HL-60 (cell line): ENCODE results near the gene LRRC4C.

Source experiments
- DNase-seq, 2 experiments: peaks; one replicate each; pipeline ENCODE4 v3.0.0-alpha.2; 2010 to 2020; ENCODE audit warnings: low read depth in 1 of 2, low spot score in 1 of 2
- H3K27ac ChIP-seq: fragments of 250-450 bp; sonication (Bioruptor Pico); replicated peaks from 2 replicates; pipeline ENCODE4 v1.5.1; 2020; ENCODE audit warnings: mild to moderate bottlenecking, moderate library complexity
- H3K27me3 ChIP-seq: fragments of 250-450 bp; sonication (Bioruptor Pico); 2 replicates; pipeline ENCODE4 v1.5.1; 2021; ENCODE audit warnings: mild to moderate bottlenecking, moderate library complexity; ENCODE audit not compliant: insufficient read depth, poor library complexity, severe bottlenecking
- H3K4me3 ChIP-seq: replicated peaks from 2 replicates; pipeline ENCODE4 v1.5.1; 2011; ENCODE audit warnings: mild to moderate bottlenecking, control low read depth, low read length; ENCODE audit not compliant: insufficient read depth
- CTCF ChIP-seq: IDR thresholded peaks from one replicate; pipeline ENCODE4 v1.5.1; 2011; ENCODE audit warnings: low read length, control low read depth, inconsistent platforms; ENCODE audit not compliant: insufficient read depth
- GABPA ChIP-seq: IDR thresholded peaks from 2 replicates; pipeline ENCODE4 v1.6.1; 2012; ENCODE audit warnings: low read depth
- POLR2AphosphoS5 ChIP-seq: IDR thresholded peaks from 2 replicates; pipeline ENCODE4 v1.6.1; 2012; ENCODE audit warnings: low read depth
- REST ChIP-seq: IDR thresholded peaks from 2 replicates; pipeline ENCODE4 v1.6.1; 2012; ENCODE audit warnings: low read depth; ENCODE audit not compliant: insufficient replicate concordance
- SPI1 ChIP-seq: IDR thresholded peaks from 2 replicates; pipeline ENCODE4 v1.6.1; 2012; ENCODE audit warnings: low read depth, mild to moderate bottlenecking, borderline replicate concordance

The LRRC4C gene

GRCh38 chr11:41437006-41437490 is 22.4 kb downstream of the LRRC4C start:
- DNase-seq = no peak
- Histone ChIP-seq H3K27me3 (no peaks in the 10 kb centered on the region), H3K27ac (no peak overlapping the region), H3K4me3 (no peak overlapping the region)
- TF ChIP-seq POLR2AphosphoS5 (no peak), CTCF (no peak), GABPA (no peak), SPI1 (no peak), REST (no peak)

GRCh38 chr11:41435531-41435930 is 23.9 kb downstream of the LRRC4C start:
- DNase-seq = no peak
- no peak overlapping the region for H3K27ac ChIP-seq
- no peak overlapping the region for H3K4me3 ChIP-seq
- no peak for TF ChIP-seq GABPA
- no peak for TF ChIP-seq REST
- no peak for TF ChIP-seq CTCF
- no peaks in the 10 kb centered on the region for H3K27me3 ChIP-seq

- no peak for DNase-seq
- TF ChIP-seq CTCF (no peak), POLR2AphosphoS5 (no peak), REST (no peak), GABPA (no peak), SPI1 (no peak)
These were observed 27.7 kb downstream of the LRRC4C start for GRCh38 chr11:41431784-41432183.

More at GRCh38 chr11:41431784-41432183, 27.7 kb downstream of the LRRC4C start:
- Histone ChIP-seq H3K27ac (no peak overlapping the region), H3K4me3 (no peak overlapping the region), H3K27me3 (no peaks in the 10 kb centered on the region)
